Measurements from ENCODE around the gene TAOK2.
"Not testable (repeated sequence)": the region's sequence is repeated elsewhere in the genome, so short reads cannot be mapped to it uniquely, and the experiment has no call there.

TAOK2 gene

DNA sequence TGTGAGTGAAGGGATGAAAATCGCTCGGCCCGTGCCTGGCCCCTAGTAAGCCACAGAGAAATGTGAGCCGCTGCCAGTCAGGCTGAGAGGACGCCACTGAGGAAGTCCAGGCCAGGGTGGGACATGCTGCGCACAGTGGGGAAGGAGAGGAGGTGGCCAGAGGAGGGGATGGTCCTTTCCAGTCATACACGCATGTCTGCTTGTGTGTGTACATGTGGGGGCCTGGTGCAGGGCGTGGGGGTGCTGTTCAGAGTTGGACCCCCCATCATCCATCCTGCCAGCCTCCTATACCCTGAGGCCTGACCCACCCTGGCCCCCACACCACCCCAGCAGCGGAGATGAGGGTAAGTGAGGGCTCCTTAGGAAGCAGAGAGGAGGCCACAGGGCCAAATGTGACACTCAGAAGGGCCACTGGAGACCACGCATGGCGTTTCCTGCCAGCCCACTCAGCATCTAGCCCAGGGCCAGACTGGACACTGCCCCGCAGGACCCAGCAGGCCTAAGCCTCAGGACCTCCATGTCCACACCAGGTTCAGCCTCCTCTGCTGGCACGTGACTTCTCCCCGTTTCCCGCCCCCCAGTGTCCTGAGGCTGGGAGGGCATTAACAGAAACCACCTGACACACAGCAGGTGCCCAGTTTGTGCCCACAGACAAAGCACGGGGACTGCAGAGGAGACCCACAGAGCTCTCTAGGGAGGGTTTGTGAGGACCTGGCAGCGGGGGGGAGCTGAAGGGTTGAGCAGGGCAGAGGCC lies 30.2 kb downstream of the TAOK2 start:
- no peak for DNase-seq (ENCODE audit: low read depth)

GRCh38 chr16:30004424-30004776 lies 30.7 kb downstream of the TAOK2 start:
- no peak for DNase-seq (ENCODE audit: low read depth)

DNA sequence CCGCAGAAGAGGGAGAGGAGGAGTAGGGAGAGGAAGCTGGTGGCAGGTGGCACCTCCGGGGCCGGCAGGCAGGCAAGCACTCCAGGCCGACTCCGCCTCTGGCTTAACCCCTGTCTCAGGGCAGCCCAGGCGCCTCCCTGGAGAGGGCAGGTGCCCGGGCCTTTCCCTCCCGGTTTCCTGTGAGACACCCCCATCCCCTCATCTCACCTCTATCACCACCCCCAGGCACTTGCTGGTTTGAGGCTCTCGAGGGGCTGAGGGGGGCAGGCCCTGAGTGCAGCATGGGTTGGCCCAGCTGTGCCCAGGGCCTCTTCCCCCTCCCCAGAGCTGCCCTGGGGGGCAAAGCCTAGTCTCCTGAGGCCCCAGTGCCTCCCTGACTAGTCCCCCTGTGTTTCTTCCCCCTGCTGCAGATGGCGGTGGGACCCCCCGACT lies 31.2 kb downstream of the TAOK2 start:
- no peak for DNase-seq (ENCODE audit: low read depth)

DNA sequence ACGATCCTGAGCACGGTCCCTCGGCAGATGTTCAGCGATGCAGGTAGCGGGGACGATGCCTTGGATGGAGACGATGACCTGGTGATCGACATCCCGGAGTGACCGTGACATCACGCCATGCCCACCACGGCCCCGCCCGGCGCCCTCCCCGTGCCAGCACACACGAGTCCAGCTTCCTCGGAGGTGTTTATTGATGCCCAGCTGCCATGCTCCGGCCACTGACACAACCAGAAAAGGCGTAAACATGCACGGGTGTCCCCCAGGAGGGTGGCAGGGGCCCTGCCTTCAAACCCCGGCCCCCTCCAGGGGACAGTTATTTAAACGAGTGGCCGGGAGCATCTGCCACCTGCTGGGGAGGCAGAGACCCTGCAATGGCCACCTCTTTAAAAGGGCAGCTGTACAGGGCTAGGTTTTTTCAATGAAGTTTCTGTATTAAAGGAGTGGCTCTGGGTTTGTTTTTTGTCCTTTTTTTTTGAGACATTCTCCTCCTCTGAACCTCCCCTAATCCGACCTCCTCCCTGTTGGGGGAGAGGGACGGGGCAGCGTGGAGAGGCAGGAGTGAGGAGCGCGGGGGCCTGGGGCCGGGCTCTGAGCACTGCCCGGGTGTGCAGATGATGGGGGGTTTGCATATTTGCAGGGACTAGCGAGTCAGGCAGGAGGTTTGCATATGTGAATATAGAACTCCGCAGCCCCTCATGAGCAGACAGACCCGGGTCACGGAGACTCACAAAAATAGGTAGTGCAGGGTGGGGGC lies 31.9 kb downstream of the TAOK2 start:
- no peak for DNase-seq (ENCODE audit: low read depth)

DNA sequence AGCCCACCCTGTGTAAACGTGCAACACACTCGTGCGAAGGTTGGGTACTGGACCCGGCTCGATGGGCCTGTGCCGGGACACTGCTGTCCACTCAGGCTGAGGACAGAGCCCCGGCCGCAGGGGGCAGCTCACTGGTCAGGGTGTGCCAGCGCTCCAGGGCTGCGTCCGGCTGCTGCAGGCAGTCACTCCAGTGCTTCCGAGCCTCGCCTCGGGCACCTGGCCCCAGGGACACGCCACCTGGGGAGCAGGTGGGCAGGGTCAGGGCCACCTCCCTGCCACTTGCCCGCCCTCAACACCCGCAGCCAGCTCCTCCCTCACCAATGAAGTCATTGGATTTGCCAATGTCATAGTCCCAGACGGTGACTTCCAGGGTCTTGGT lies 32.4 kb downstream of the TAOK2 start:
- DNase-seq (ENCODE audit: low read depth), result no peak

DNA sequence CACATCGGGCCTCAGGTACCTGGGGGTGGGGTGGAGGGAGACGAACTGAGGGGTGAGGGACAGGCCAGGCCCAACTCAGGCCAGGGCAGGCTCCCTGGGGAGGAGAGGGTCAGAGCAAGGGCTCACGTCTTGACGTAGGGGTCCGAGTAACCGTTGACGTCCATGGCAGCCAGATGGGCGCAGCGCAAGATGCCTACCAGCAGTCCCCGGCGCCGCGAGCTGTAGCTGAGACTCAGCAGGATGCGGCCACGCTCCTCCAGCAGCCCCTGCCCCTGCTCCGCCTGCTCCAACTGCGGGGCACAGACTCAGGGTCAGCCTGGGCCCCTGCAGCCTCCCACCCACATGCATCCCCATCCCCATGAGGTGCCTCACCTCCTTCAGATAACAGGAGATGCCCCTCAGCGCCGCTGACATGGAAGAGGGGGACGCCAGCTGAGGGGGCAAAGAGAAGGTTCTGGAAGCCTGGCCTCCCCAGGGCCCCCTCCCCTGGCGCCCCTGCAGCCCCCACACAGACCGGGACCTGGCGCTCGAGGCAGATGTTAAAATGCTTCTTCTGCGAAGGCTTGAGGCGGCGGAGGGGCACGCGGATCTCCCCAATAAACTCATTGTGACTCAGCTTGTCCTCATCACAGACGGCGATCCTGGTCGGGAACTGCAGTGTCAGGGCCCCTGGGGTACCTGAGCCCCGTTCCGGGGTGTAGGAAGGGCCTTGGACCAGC lies 33.1 kb downstream of the TAOK2 start:
- no peak for DNase-seq (ENCODE audit: low read depth)

DNA sequence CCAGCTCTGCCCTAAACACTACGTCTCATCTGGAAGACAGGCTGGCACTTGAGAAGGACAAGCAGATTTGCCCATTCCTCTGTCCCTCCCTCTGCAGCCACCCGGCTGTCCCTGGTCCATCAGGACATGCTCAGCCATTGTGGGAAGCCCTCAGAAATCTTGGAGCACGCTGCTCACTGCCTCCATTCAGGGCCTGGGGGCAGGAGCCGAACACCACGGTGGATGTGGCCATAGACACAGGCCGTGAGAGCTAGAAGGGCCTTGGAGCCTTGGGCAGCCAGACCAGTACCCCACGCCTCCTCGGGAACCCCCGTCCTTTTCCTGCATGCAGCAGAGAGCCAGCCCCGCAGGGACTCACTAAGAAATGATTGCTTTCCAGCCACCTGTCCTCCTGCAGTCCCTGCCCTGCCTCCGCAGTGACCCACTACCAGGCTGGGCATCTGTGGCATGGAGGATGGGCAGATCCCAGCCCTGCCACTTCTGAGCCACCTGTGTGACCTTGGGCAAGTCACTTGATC lies 33.8 kb downstream of the TAOK2 start:
- DNase-seq (ENCODE audit: low read depth), result no peak

DNA sequence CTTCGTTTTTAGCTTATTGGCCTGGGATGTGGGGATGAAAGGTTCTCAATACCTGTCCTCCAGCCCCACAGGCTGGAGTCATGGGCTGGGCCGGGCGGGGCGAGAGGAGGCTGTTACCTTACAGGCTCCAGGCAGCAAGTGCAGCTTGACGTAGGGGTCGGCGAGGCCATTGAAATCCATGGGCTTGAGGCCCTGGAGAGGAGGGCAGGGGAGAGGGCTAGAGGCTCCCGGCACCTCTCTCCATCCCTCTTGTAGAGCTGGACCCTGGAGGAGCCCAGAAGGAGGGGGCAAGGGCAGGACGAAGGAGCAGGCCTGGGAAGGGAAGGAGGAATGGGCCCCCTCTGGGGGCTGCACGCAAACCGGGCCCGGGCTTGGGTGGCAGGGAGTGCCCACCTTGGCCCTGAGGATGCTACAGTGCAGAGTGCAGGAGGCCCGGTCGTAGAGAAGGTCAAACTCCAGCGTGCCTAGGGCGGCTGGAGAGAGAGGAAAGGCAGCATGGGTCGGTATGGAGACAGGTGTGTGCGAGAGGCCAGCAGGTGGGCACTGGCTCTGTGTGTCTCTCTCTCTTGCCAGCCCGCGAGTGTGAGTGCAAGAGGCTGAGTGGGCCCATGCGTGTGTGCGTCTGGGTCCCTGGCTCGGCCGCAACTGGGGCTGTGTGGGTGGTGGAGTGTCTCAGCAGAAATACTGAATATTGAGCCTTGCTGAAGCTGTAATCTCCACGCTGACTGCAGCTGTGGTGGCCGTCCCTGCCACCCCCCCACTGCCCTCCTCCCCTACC lies 35.6 kb downstream of the TAOK2 start:
- DNase-seq (ENCODE audit: low read depth), result no peak

GRCh38 chr16:30009990-30010843 lies 36.5 kb downstream of the TAOK2 start:
- DNase-seq (ENCODE audit: low read depth), result no peak

GRCh38 chr16:30010844-30011713 lies 37.4 kb downstream of the TAOK2 start, which contains the start of gene DOC2A:
Gene DOC2A, minus strand, starts transcription at chr16:30011027. Its CDS starts 805 bp downstream, at chr16:30010222.
- DNase-seq (ENCODE audit: low read depth), result no peak

DNA sequence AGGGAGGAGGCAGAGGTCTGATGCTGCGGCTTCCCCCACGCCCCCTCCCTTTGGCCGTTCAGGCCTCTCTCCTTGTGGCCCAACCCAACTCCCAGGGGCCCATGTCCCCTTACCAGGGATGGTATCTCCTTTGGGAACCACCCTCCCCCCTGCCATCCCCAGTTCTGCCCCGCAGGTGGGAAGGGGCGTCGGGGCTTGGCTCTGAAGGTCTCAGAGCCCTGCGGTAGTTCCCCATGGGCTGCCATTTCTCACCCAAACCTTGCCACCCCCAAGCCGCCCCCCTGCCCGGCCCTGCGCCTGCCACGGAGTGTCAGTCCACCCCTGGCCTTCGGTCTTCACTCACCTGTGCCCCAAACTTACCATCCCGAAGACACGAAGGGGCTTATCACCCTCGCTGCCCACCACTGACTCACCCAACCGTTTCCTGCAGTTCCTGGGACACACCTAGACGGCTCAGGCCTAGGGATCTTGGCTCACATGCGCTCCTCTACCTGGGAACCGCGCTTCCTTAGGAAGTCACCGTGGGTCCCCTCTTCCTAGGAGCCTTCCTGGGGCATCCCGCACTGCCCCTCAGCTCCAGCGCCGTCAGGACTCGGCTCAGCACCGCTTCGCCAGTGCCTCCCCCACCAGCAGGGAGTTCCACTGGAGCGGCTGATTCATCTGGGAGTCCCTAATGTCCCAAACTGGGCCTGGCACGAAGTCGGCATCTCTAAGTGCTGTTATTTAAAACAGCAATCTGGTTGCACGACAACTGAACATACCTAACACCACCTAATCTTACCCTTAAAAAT lies 38.2 kb downstream of the TAOK2 start:
- no peak for DNase-seq (ENCODE audit: low read depth)

DNA sequence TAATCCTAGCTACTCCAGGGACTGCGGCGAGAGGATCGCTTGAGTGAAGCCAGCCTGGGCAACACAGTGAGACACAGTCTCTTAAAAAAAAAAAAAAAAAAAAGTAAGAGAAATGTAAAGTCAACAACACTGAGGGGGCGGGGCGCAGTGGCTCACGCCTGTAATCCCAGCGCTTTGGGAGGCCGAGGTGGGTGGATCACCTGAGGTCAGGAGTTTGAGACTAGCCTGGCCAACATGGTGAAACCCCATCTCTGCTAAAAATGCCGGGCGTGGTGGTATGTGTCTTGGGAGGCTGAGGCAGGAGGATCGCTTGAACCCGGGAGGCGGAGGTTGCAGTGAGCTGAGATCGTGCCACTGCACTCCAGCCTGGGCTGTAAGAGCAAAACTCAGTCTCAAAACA lies 38.9 kb downstream of the TAOK2 start:
- DNase-seq (ENCODE audit: low read depth), result not testable (repeated sequence)

- not testable (repeated sequence) for DNase-seq (ENCODE audit: low read depth)
Measured at GRCh38 chr16:30015450-30015849, 41.8 kb downstream of the TAOK2 start.

GRCh38 chr16:30016555-30017276 lies 43.0 kb downstream of the TAOK2 start:
- no peak for DNase-seq (ENCODE audit: low read depth)

DNA sequence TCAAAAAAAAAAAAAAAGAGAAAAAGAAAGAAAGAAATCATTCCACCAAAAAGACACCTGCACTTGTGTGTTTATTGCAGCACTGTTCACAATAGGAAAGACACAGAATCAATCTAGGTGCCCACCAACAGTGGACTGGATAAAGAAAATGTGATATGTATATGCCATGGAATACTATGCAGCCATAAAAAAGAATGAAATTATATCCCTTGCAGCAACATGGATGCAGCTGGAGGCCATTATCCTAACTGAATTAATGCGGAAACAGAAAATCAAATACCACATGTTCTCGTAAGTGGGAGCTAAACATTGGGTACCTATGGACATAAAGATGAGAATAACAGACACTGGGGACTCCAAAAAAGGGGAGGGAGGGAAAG lies 43.6 kb downstream of the TAOK2 start:
- DNase-seq (ENCODE audit: low read depth), result no peak

- DNase-seq (ENCODE audit: low read depth), result not testable (repeated sequence)
Measured at GRCh38 chr16:30017937-30018336, 44.3 kb downstream of the TAOK2 start.

DNA sequence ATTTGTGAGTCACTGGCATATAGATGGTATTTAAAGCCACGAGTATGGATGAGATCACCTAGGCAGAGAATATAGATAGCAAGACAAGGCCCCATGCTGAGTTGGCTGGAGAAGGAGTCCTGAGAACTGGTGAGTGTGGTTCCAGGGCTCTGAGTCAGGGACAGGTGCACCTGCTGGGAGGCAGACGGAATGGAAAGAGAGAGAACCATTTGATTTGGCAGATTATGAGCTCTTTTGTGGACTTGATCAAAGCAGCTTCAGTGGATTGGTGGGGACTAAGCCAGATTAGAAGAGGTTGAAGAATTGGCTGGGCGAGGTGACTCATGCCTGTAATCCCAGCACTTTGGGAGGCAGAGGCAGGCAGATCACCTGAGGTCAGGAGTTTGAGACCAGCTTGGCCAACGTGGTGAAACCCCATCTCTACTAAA lies 45.1 kb downstream of the TAOK2 start:
- DNase-seq (ENCODE audit: low read depth), result no peak

- DNase-seq (ENCODE audit: low read depth), result no peak
Measured at GRCh38 chr16:30022887-30023286, 49.2 kb downstream of the TAOK2 start, which contains the start of gene C16orf92. Gene C16orf92, plus strand, starts transcription at chr16:30023198. Its CDS starts 143 bp downstream, at chr16:30023341.
